D721Med (cell line): ENCODE measurements around the gene PAQR4.
A peak's percentile ranks its signal among the peaks of the same experiment; 100 is the strongest.

Experiments used
- DNase-seq: peaks from one replicate; pipeline ENCODE4 v3.0.0; 2011; ENCODE audit warnings: low spot score; ENCODE audit not compliant: insufficient read length
- FAIRE-seq: peaks from 2 replicates; lab custom pipeline; 2011; peaks lifted over from hg19 to GRCh38; lab: Jason Lieb, UNC
- CTCF ChIP-seq: IDR thresholded peaks from 2 replicates; pipeline ENCODE4 v1.5.1; 2012; ENCODE audit warnings: mild to moderate bottlenecking, control low read depth; ENCODE audit not compliant: insufficient read depth; ENCODE audit errors: missing control alignments

PAQR4 gene

GRCh38 chr16:2976201-2976600, 7.1 kb downstream of the PAQR4 start:
- FAIRE-seq (no peak), DNase-seq (no peak)
- TF ChIP-seq CTCF = no peak

GRCh38 chr16:2976673-2977072, 7.5 kb downstream of the PAQR4 start:
- DNase-seq (no peak), FAIRE-seq (no peak)
- no peak for TF ChIP-seq CTCF

DNA sequence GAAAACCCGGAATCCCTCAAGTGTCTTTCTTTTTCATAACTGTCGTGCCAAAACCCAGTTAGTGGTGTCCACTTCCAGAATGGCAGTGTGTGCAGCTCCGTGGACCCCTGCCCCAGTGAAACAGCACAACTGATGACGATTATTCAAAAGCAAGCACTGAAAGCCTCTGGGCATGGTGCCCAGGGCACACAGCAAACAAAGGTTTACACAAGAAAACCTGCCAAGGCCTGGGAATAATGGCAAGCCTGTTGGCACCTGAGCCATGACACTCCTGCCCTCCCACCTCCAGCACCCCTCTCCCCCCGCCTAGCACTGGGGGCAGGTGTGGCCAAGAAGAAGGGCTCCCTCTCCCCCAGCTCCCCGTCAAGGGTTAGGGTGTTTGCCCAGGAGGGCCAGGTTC, 8.3 kb downstream of the PAQR4 start:
- DNase-seq (no peak), FAIRE-seq (no peak)
- no peak for TF ChIP-seq CTCF

GRCh38 chr16:2979669-2980226, 10.6 kb downstream of the PAQR4 start:
- FAIRE-seq = no peak
- no peak for TF ChIP-seq CTCF
- no peak for DNase-seq

DNA sequence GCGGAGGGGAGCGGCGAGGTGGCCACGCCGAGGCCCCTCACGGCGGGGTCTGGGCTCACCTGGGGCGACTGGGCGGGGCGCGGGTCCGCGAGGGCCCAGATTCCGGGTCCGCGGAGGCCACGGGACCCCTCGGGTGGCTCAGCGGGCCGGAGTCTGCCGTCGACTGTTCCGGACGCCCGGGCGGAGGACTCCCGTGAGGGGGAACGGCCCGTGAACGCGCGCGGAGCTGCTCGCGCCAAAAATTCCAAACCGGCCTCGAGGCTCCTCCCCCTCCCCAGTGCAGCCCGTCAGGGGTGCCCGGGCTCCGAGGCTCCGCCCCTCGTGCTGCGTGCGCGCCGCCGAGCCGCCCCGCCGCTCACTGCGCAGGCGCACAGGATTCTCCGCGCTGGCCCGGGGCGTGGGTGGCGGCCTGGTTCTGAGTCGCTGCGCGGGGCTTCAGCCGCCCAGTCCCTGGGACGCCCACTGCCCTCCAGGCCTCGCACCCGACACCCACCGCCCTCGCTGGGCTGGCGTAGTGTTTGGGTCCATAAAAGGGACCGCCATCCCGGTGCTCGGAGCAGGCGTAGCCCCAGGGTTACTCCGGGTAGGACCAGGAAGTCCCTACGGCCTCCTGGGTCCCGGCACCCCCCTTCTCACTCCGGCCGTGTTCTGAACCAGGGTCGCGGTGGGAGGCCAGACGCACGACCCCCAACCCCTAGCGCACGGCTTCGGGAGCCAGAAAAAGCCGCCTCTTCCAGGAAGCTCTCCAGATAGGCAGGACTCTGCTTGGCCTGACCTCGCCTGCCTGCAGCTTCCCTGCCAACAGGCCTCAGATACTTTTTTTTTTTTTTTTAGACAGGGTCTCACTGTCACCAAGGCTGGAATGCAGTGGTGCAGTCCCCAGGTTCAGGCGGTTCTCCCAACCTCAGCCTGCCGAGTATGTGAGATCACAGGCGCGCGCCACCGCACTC, 11.4 kb downstream of the PAQR4 start, which contains the start of gene PKMYT1:
TSS of gene PKMYT1 (minus strand) at position 220 of the 950 bp plus-strand sequence. CDS start 789 bp downstream, outside the sequence.
- DNase-seq (peak; percentile 99), FAIRE-seq (no peak)
- TF ChIP-seq CTCF = no peak

GRCh38 chr16:2981177-2981898, 12.2 kb downstream of the PAQR4 start:
- TF ChIP-seq CTCF = no peak
- peak; percentile 93 for DNase-seq
- no peak for FAIRE-seq

GRCh38 chr16:2981899-2982250, 12.7 kb downstream of the PAQR4 start:
- TF ChIP-seq CTCF = no peak
- FAIRE-seq (no peak), DNase-seq (no peak)
